MM.1S (cell line): ENCODE data around the gene FAM120A.

Experiments used
- CTCF ChIP-seq: fragments of 300-600 bp; sonication (generic); IDR thresholded peaks from 2 replicates; pipeline ENCODE4 v1.5.1; 2016; ENCODE audit warnings: antibody characterized with exemption, low read length, mixed read lengths
- EZH2 ChIP-seq: fragments of 300-600 bp; sonication (generic); optimal IDR thresholded peaks from 2 replicates; pipeline ENCODE3; 2017; ENCODE audit warnings: low read depth, mild to moderate bottlenecking, antibody characterized with exemption, low read length, mixed read lengths

- no peak for TF ChIP-seq CTCF
- TF ChIP-seq EZH2: no peak
Measured at GRCh38 chr9:93440896-93441580, 10.4 kb upstream of the FAM120A start.
